HG03439 (cell line): ENCODE measurements around the gene KCNG2.
"Not testable (repeated sequence)": the region's sequence is repeated elsewhere in the genome, so short reads cannot be mapped to it uniquely, and the experiment has no call there.

ENCODE experiments used
- ATAC-seq: cut with Tn5 transposase; IDR thresholded peaks from one replicate; pipeline ENCODE4 v1.9.1; 2021; ENCODE audit warnings: mild to moderate bottlenecking, moderate library complexity; ENCODE audit not compliant: unreplicated experiment

Gene KCNG2

GRCh38 chr18:79849328-79850207 is 51.8 kb downstream of the KCNG2 start:
- no peak for ATAC-seq

DNA sequence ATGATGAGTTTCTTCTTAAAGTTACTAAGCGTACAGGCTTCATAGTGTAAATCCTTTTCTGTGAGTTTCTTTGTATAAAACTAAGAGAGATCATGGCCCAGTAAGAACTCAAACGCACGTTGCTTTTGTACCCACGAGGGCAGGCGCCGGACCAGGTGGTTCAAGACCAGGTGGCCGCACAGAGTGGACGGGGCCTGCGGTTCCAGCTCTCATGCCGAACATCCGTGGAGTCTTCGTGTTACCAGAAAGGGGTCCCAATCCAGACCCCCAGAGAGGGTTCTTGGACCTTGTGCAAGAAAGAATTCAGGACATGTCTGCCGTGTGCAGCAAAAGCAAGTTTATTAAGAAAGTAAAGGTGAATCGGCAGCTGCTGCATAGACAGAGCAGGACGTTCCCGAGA is 53.0 kb downstream of the KCNG2 start:
- no peak for ATAC-seq

DNA sequence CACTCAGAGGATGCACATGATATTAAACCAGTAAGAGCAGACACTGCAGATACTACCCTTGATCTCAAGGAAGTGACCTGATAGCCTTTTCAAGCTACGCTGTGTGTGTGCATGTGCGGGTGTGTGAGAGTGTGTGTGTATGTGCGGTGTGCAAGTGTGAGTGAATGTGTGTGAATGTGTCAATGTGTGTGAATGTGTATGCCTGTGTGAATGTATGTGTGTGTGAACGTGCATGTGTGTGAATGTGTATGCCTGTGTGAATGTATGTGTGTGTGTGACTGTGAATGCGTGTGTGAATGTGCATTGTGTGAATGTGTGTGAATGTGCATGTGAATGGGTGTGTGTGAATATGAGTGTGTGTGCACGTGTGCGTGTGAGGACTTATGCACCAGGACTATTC is 53.8 kb downstream of the KCNG2 start:
- ATAC-seq, result no peak

DNA sequence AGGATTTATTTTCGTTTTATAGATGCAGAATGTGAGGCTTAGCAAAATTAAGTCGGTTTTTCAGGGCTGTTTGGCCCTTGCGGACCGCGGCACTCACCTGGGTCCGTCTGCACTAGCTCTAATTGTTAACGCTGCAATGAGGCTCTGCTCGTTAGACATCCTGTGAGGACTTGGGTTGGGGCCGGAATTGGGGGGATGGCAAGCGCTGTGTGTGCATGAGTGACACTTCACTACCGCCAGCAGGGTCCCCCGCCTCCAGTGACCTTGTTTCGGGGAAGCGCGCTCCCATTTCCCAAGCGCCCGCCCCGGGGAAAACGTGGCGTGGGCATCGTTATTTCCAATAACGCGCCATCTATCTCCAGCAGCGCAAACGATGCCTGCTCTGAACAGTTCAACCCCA is 54.2 kb downstream of the KCNG2 start:
- no peak for ATAC-seq

DNA sequence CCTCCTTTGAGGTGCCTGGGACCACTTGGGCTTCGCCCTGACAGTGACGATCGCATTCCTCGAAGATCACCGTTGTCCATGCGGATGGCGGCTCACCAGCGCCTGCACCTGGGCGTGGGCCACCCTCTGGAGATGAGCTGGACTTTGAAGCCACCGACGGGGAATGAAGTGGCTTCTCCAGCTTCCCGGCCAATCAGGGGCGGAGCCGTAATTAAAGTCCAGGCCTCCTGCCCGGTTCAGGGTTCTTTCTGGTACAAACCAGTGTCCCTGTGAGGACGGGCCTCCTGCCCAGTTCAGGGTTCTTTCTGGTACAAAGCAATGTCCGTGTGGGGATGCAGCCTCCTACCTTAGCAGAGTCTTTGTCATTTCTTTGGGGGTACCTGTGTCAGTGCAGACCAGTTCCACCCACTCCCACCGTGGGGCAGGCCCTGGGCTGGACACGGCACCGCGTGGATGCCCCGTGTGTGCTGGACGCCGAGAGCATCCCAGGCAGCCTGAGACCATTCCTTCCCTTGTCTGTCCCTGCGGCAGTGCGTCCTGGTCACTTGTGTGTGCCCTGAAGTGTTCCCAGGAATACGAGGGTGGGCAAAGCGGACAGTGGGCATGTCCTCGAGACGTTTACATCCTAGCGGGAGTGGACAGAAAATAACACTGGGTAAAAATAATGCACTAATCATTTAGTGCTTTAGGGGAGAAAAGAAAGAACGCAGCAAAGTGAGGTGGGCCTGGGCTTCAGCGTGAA is 55.0 kb downstream of the KCNG2 start:
- ATAC-seq, result no peak

DNA sequence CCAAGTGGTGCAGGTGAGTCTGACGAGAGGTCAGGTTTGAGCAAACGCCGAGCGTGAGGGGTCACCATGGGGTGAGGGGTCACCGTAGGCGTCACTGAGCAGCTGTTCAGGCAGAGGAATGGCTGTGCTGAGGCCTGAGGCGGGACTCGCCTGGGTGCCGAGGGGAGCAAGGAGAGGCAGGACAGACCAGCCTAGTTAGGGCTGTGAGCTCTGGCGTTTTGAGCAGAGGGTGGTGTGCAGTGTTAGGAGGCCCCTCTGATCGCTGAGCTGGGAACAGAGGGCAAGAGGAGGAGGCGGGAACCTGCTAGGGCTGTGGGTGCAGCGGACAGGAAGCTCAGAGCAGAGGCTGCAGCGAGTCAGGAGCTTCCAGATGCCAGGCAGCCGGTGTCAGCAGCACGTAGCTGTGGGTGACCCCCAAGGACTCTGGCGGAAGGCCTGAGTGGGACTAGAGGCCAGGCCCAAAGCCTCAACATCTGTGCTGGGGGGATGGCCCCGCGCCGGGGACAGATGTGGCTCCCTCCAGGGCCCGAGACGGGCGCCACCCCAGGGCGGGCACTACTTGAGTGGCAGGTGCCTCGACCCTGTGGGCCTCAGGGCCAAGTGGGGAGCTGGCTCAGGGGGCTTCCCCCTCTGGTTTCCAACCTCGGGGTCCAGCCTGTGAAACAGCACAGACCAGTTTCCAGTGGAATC is 55.7 kb downstream of the KCNG2 start:
- no peak for ATAC-seq

- no peak for ATAC-seq
These were observed 56.2 kb downstream of the KCNG2 start for GRCh38 chr18:79853993-79854364.

DNA sequence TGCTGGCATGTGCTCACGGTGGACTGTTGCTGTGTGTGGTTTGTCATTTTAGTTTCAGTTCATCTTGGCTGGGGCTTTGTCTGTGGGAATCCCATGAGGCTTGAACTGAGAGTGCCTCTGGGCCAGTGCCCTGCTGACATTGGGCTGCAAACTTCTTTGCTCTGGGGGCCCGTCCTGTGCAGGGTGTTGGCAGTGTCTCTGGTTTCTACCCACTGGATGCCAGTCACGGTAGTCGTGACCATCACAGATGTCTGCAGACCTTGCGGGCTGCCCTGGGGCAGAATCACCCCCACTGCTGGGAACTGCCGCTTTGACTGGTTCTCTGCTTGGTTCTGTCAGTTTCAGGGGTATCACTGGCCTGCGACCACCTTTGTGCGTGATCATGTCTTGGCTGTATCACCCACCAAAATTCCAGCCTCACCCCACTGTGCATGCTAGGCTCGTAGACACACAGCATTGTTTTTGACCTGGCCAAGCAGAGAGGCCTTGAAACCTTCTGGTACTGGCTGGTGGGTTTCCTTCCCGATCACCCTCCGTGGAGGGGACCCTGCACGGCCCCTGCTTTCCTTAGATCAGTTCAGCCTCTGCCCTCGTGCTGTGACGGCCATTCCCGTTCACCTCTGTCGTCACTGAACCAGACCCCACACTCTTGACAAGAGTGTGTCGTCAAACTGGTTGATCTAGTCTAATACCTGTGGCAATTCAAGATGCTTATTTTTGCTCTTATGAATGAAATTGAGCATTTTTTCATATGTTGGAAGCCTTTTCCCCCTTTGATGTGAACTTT is 57.6 kb downstream of the KCNG2 start:
- ATAC-seq, result no peak

DNA sequence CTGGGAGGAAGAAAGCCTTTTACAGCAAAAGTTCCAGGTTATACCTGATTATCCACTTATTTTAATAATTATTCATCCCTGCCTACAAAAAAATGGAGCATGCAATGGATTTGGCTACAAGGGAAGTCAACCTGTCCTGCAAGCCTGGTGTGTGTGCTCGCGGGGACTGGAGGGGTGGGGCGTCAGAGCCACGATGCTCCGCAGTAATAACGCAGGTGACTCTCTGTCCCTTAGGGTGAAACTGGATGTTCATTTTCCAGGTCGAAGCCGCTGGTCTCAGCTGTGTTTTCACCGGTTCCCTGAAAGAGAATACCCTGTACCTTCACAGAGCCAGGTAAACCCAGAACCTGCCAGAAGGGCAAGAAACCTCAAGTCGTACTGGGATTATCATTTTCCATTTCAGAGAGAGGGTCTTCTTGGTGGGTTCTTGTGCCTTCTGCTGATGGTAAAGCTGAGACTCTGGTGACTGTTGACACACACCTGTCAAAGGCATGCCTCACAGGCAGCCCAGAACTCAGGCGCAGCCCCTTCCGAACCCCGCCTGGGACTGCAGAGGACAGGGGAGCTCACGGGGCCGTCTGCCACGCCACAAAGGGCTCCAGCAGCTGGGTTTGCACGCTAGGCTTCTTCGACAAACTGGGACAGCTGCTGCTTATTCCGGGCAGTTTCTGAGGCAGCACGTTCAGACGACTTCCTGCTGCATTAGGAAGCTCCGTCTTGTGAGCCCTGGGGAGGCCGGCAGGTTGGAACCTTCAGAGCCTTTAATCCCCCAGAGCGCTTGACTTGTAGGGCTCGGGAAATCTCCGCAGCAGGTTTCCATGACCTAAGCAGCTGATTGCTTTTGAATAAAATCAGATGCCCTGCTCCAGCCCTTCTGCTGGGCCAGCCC is 58.6 kb downstream of the KCNG2 start:
- no peak for ATAC-seq

- ATAC-seq, result no peak
These were observed 59.4 kb downstream of the KCNG2 start for GRCh38 chr18:79857082-79857671.

- ATAC-seq, result no peak
These were observed 61.6 kb downstream of the KCNG2 start for GRCh38 chr18:79859314-79859713.

DNA sequence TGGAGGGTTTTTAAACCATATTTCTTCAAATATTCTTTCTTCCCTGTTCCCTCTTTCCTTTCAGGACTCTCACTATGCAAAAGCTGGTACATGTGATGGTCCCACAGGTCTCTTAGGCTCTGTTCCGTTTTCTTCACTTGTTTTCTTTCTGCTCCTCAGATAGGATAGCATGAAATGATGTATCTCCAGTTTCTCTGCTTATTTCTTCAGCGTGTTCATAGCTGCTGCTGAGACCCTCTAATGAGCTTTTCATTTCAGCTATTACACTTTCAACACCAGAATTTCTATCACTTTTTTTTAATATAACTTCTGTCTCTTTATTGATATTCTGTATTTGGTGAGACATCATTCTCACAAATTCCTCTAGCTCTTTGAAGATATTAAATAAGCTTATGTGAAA is 63.9 kb downstream of the KCNG2 start:
- no peak for ATAC-seq

DNA sequence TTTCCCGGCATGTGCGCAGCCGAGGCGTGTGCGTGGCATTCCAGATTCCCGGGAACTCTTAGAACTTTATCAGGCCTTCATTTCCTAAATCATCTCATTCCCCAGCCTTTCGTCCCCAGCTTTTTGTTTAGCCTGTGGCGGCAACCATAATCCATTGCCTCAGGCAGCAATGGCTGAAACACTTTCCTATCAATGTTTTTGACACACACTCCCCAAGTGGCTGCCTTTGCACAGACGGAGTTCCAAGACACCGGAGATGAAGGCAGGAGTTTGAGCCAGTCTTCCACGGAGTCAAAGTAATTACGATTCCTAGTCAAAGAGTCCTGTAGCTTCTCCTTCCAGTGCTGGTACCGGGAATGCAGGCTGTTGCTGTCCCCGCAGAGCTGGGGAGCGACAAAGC is 64.8 kb downstream of the KCNG2 start:
- no peak for ATAC-seq

DNA sequence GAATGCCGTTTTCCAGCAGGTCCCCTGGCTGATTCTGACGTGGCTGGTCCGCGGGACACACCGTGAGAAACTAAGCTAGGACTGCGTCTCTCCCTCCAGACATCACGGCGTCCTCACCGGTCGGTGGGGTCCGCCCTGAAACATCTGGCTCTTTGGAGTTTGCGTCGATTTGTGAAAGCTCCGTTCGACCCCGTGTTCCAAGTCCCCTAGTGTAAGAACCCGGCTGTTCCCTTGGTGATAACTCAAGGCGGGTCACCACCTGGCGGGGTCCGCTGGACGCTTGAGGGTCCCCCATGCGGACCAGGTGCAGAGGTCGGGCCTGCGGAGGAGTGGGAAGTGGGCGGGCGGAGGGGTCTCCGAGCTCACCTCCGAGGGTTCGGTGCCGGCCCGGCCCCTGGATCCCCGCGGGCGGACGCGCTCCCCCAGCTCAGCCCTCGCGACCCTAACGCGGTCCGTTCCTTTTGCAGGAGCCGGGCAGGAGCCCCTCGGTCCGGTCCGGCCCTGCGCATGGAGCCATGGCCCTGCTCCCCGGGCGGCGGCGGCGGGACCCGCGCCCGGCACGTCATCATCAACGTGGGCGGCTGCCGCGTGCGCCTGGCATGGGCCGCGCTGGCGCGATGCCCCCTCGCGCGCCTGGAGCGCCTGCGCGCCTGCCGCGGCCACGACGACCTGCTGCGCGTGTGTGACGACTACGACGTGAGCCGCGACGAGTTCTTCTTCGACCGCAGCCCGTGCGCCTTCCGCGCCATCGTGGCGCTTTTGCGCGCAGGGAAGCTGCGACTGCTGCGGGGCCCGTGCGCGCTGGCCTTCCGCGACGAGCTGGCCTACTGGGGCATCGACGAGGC is 65.6 kb downstream of the KCNG2 start:
- no peak for ATAC-seq

DNA sequence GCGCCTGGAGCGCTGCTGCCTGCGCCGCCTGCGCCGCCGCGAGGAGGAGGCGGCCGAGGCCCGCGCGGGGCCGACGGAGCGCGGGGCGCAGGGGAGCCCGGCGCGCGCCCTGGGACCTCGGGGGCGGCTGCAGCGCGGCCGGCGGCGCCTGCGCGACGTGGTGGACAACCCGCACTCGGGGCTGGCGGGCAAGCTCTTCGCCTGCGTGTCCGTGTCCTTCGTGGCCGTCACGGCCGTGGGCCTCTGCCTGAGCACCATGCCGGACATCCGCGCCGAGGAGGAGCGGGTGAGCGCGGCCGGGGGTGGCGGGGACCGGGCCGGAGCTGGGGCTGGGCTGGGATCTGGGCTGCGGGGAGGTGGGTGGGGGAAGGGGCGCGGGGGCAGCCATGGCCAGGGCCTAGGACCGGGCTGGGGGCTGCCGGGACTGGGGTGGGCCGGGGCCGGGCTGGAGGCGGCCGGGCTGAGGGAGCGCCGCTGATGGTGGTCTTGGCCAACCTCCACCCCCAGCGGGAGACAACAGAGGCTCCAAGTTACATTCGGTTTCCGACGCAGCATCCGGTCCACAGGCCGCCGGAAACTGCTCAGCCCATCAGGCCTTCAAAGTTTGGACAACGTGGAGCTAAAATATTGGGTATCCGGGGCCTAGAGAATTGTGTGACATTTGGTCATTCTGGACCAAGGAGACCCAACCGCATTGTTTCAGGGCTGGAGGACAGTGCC is 66.4 kb downstream of the KCNG2 start:
- ATAC-seq, result no peak

- not testable (repeated sequence) for ATAC-seq
These were observed 67.2 kb downstream of the KCNG2 start for GRCh38 chr18:79864955-79865354.

- not testable (repeated sequence) for ATAC-seq
These were observed 68.2 kb downstream of the KCNG2 start for GRCh38 chr18:79865951-79866350.
